Breast epithelium (tissue), 4 donors: Measurements from ENCODE around the gene TSEN15. TPM values are rescaled to one million over a fixed set of nuclear protein-coding genes. Genes with fewer than 3 reads are reported as not detected.

ENCODE experiments used
- DNase-seq, 2 donors: peaks; one replicate each; pipeline ENCODE4 v3.0.0-alpha.2; 2019; ENCODE audit warnings: low spot score in 2 of 2
- H3K27ac ChIP-seq, 2 donors: fragments of 200-600 bp; sonication (generic) in 1 of 2; one replicate each; pipeline ENCODE4 v1.5.1; 2016 to 2019; ENCODE audit warnings: mild to moderate bottlenecking in 1 of 2
- H3K27me3 ChIP-seq, 2 donors: fragments of 200-600 bp; sonication (generic) in 1 of 2; one replicate each; pipeline versions ENCODE4 v1.5.1 to v1.6.0; 2017 to 2019; ENCODE audit warnings: control low read depth in 1 of 2, mild to moderate bottlenecking in 1 of 2
- H3K36me3 ChIP-seq: fragments of 200-600 bp; one replicate; pipeline ENCODE4 v1.5.1; 2019
- H3K4me1 ChIP-seq, 2 donors: fragments of 200-600 bp; sonication (generic); one replicate each; pipeline ENCODE4 v1.5.1; 2016 to 2019; ENCODE audit warnings: control low read depth in 1 of 2
- H3K4me3 ChIP-seq, 3 donors: fragments of 200-600 bp; sonication (generic); 1 replicate in 2 of 3; 2 replicates in 1 of 3; pipeline ENCODE4 v1.5.1; 2016 to 2019; ENCODE audit warnings: mild to moderate bottlenecking in 3 of 3, moderate library complexity in 2 of 3
- H3K9me3 ChIP-seq, 2 donors: fragments of 200-600 bp; sonication (generic) in 1 of 2; one replicate each; pipeline ENCODE4 v1.5.1; 2016 to 2019; ENCODE audit warnings: control low read depth in 1 of 2
- CTCF ChIP-seq, 3 donors: fragments of 450-650 bp; IDR thresholded peaks; one replicate each; pipeline ENCODE4 v1.5.1; 2016 to 2017; ENCODE audit warnings: antibody characterized with exemption in 3 of 3, mild to moderate bottlenecking in 3 of 3, moderate library complexity in 3 of 3
- POLR2A ChIP-seq: fragments of 450-650 bp; IDR thresholded peaks from one replicate; pipeline ENCODE4 v1.6.1; 2016; ENCODE audit warnings: antibody characterized with exemption, mild to moderate bottlenecking, moderate library complexity
- POLR2AphosphoS5 ChIP-seq, 3 donors: sonication (generic); formaldehyde crosslinking; IDR thresholded peaks; one replicate each; pipeline ENCODE4 v1.6.1; 2017; ENCODE audit warnings: antibody characterized with exemption in 3 of 3
- intact Hi-C: fragments of 100-400 bp; cut with DNase I; formaldehyde crosslinking; loops from one replicate; pipeline ENCODE4 v1.15.1; 2023; ENCODE audit warnings: low total_unique reads
- total RNA-seq, 3 donors: library from RNA; depleted of rRNA; stranded (reverse); fragments of >200 nt; gene quantifications; one replicate each; pipeline ENCODE4 v1.1.0, GENCODE V29; 2016

Gene TSEN15
- 10 to 100 TPM; 18.9 to 25.0 (median 23.6) TPM for total RNA-seq

- H3K4me3 ChIP-seq: peak within 1 kb of the TSS; percentile 81 to 95 (median 93)
- H3K36me3 ChIP-seq: no peaks in the 10 kb centered on the region
- peak within 1 kb of the TSS; percentile 79 to 88 for H3K27ac ChIP-seq
- H3K4me1 ChIP-seq: no peaks in the 10 kb centered on the region
- TF ChIP-seq POLR2A (no peak), CTCF (IDR thresholded peaks at IDR 0.05) (no peak), POLR2AphosphoS5 (IDR thresholded peaks at IDR 0.05) (peak; percentile 45 to 61 (median 50))
- no peaks in the 10 kb centered on the region for H3K27me3 ChIP-seq
- DNase-seq: peak; percentile 53 to 70
- intact Hi-C loops: no loop called here
- no peaks in the 10 kb centered on the region for H3K9me3 ChIP-seq
Observed at GRCh38 chr1:184051485-184052193, at the start of gene TSEN15. Gene TSEN15 (plus strand): TSS chr1:184051730. CDS start chr1:184051756, 26 bp downstream.

- Histone ChIP-seq H3K27me3 (no peaks in the 10 kb centered on the region), H3K4me3 (no peak overlapping the region), H3K4me1 (no peaks in the 10 kb centered on the region), H3K36me3 (no peaks in the 10 kb centered on the region), H3K27ac (peak overlapping the region in 1 of 2 donors; percentile 5), H3K9me3 (no peaks in the 10 kb centered on the region)
- TF ChIP-seq POLR2AphosphoS5 (IDR thresholded peaks at IDR 0.05) (peak in 1 of 3 donors; percentile 22), POLR2A (no peak)
- peak in 1 of 2 donors; percentile 39 for DNase-seq
- intact Hi-C loops: no loop called here
Observed at GRCh38 chr1:184002071-184002470, 49.5 kb upstream of the TSEN15 start.

GRCh38 chr1:184004935-184005334 is 46.6 kb upstream of the TSEN15 start:
- intact Hi-C loops: no loop called here
- Histone ChIP-seq H3K4me1 (no peaks in the 10 kb centered on the region), H3K27me3 (no peaks in the 10 kb centered on the region), H3K9me3 (no peaks in the 10 kb centered on the region), H3K27ac (no peak overlapping the region), H3K36me3 (no peaks in the 10 kb centered on the region), H3K4me3 (no peak overlapping the region)
- no peak for DNase-seq
- TF ChIP-seq CTCF (IDR thresholded peaks at IDR 0.05) (no peak), POLR2AphosphoS5 (IDR thresholded peaks at IDR 0.05) (no peak), POLR2A (no peak)

- no peak for DNase-seq
- Histone ChIP-seq H3K4me3 (no peak overlapping the region), H3K4me1 (no peaks in the 10 kb centered on the region), H3K27ac (no peak overlapping the region), H3K27me3 (no peaks in the 10 kb centered on the region), H3K9me3 (no peaks in the 10 kb centered on the region), H3K36me3 (no peaks in the 10 kb centered on the region)
- intact Hi-C loops: no loop called here
- TF ChIP-seq CTCF (IDR thresholded peaks at IDR 0.05) (no peak), POLR2AphosphoS5 (IDR thresholded peaks at IDR 0.05) (no peak), POLR2A (no peak)
Observed at GRCh38 chr1:184005506-184005905, 46.0 kb upstream of the TSEN15 start.

GRCh38 chr1:184010788-184011187 is 40.7 kb upstream of the TSEN15 start:
- Histone ChIP-seq H3K36me3 (no peaks in the 10 kb centered on the region), H3K27ac (peak overlapping the region in 1 of 2 donors; percentile 12), H3K4me1 (no peaks in the 10 kb centered on the region), H3K4me3 (no peak overlapping the region), H3K27me3 (no peaks in the 10 kb centered on the region), H3K9me3 (no peaks in the 10 kb centered on the region)
- no peak for DNase-seq
- intact Hi-C loops: no loop called here
- TF ChIP-seq CTCF (IDR thresholded peaks at IDR 0.05) (no peak), POLR2A (no peak), POLR2AphosphoS5 (IDR thresholded peaks at IDR 0.05) (no peak)
